Cerebellar cortex (tissue), 1 donor: ENCODE results near the gene PTBP3.
A peak's percentile ranks its signal among the peaks of the same experiment; 100 is the strongest.
"Not testable (repeated sequence)": the region's sequence is repeated elsewhere in the genome, so short reads cannot be mapped to it uniquely, and the experiment has no call there.

Experiments used
- DNase-seq: peaks from one replicate; pipeline ENCODE4 v3.0.0-alpha.2; 2015; ENCODE audit warnings: low spot score

Gene PTBP3, protein sequence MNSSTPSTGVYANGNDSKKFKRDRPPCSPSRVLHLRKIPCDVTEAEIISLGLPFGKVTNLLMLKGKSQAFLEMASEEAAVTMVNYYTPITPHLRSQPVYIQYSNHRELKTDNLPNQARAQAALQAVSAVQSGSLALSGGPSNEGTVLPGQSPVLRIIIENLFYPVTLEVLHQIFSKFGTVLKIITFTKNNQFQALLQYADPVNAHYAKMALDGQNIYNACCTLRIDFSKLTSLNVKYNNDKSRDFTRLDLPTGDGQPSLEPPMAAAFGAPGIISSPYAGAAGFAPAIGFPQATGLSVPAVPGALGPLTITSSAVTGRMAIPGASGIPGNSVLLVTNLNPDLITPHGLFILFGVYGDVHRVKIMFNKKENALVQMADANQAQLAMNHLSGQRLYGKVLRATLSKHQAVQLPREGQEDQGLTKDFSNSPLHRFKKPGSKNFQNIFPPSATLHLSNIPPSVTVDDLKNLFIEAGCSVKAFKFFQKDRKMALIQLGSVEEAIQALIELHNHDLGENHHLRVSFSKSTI

DNA sequence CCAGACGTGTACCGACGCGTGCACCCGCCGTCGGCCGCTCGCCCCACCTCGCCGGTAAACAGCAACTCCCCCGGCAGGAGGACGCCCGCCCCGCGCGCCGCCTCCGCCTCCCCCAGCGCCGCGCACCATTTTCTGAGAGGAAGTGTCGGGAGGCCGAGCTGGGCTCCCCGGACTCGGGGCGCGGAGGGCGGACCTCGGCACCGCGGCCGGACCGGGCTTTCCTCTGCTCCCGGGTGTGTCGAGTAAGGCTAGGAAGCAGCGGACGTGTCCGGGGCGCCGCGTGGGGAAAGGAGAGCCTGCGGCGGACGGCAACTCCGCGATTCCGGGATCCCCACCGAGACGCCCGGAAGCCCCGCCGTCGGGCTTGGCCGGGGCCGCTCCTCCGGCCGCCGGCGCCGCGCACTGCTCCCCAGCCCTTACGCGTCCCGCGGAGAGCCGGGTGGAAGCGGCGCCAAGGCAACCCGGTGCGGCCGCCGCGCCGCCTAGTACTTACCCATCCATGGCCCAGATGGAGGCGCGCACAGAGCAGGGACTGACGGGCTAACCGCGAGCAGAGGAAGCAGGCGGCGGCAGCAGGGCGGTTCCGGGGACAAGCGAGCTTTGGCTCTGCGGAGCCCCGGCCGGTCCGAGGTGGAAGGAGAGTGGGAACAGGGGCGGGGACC is at the start of gene PTBP3:
TSS of gene PTBP3 (minus strand) at position 643 of the 662 bp plus-strand sequence. CDS start 35,754 bp downstream, outside the sequence.
- no peak for DNase-seq

DNA sequence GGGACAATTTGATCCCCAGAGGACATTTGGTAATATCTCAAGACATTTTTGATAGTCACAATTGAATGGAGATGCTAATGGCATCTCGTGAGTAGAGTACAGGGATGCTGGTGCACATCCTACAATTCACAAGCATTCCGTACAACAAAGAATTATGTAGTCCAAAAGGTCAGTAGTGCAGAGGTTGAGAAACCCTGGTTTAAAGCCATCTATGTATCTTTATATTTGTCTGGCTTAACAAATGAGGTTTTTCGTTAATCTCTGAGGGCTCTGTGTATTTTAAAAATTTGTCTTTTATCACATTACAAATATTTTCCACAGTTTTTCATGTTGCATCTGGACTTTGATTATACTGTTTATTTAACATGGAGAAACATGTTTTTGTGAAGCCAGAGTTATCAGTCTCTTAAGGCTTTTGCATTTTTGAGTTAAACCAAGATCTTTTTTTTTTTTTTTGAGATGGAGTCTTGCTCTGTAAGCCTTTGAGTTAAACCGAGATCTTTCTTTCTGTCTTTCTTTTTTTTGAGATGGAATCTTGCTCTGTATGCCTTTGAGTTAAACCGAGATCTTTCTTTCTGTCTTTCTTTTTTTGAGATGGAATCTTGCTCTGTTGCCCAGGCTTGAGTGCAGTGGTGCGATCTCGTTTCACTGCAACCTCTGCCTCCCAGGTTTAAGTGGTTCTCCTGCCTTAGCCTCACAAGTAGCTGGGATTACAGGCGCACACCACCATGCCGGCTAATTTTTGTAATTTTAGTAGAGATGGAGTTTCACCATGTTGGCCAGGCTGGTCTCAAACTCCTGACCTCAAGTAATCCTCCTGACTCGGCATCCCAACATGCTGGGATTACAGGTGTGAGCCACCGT is 49.3 kb upstream of the PTBP3 start:
- DNase-seq = no peak

DNA sequence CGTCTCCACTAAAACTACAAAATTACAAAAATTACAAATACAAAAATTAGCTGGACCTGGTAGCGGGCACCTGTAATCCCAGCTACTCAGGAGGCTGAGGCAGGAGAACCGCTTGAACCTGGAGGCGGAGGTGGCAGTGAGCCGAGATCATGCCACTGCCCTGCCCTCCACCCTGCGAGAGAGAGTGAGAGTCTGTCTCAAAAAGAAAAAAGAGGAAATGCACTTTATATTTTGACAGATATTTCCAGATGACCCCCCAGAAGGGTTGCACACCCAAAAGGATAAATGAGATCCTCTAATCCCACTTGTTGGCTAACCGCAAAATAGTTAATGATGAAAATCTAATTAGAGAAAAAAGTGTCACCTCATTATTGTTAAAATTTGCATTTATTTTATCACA is 48.6 kb upstream of the PTBP3 start:
- DNase-seq = no peak

DNA sequence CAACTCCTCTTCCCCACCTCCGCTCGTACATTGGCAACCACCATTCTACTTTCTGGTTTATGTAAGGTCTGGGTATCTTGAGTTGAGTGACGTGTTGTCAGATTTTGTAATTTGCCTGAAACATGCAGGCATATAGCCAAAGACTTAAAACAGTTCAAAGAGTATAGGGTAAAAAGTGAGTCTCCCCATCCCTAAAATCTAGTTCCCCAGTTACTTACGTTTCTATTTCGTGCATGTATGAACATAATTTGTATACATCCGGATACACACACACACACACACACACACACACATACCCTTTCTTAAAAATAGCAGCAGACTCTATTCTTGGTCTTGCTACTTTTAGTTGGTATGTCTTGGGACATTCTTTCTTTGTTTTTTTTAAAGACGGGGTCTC is 47.4 kb upstream of the PTBP3 start:
- peak; percentile 17 for DNase-seq

DNA sequence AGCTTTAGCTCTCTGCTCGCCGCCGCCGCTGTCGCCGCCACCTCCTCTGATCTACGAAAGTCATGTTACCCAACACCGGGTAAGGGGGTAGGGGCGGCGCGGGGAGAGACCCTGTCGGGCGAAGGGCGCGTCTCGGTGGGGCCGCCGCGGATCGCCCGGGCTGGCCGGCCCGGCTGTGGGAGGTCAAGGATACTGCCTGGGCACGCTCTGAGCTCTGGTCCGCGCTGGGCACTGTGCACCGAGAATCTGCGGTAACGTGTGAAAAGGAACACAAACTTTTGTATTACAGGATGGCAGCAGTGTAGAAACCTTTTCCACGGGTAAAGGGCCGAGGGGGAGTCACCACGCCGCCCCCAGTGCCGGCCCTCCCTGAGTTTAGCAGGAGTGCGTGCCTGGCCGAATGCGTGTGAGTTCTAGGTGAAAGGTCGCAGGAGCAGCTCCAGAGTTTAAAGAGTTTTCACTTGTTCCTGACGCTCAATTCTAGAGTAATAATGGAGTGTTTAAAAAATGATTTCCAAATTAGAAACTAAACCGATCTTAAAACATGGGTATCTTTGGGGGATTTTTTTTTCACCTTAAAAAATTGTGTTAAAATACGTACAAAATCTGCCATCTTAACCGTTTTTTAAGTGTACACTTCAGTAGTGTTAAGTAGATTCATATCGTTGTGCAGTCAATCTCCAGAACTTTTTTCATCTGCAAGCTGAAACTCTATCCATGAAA is 46.8 kb upstream of the PTBP3 start, which contains the start of gene HSDL2:
TSS of gene HSDL2 (plus strand) at position 7 of the 723 bp plus-strand sequence. CDS start at position 63, 56 bp downstream.
- DNase-seq = no peak

DNA sequence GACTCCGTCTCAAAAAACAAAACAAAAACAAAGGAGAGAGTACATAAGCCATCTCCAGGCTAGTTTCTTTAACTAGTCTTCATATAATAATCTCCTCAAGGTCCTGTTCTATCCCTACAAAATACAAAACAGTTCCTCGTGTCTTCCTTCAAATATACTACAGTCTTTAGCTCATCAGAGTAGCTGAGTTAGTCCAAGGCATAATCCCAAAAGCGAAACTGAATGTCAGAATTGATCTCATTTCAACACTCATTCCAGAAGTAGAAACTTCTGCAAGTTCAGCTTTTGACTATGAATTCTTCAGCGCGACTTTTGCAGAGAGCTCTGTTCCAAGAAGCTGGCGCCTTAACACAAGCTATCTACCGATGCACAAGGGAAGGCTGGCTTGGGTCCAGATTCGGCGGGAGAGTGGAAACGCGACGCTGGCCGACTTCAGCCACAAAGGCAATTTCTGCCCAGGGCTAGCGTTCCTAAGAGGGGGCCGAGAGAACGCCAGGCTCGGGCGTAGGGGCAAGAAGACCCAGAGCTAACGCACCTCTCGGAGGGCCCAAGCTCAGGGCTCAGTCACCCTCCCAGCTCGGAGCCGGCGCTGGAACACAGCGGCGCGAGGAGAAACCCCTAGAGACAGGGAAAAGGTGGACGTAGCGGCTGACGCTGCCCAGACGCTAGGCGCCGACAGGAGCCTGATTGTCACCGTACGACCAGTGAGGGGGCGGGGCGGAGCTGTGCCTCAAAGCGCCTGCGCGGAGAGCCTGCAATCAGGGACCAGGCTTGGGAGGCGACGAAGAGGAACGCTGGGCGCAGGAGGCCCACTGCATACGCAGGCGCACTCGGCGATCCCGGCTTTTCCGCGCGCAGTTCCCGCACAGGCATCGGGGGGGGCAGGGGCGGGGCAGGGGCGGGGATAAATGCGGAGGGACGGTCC is 46.0 kb upstream of the PTBP3 start:
- DNase-seq = peak; percentile 98

DNA sequence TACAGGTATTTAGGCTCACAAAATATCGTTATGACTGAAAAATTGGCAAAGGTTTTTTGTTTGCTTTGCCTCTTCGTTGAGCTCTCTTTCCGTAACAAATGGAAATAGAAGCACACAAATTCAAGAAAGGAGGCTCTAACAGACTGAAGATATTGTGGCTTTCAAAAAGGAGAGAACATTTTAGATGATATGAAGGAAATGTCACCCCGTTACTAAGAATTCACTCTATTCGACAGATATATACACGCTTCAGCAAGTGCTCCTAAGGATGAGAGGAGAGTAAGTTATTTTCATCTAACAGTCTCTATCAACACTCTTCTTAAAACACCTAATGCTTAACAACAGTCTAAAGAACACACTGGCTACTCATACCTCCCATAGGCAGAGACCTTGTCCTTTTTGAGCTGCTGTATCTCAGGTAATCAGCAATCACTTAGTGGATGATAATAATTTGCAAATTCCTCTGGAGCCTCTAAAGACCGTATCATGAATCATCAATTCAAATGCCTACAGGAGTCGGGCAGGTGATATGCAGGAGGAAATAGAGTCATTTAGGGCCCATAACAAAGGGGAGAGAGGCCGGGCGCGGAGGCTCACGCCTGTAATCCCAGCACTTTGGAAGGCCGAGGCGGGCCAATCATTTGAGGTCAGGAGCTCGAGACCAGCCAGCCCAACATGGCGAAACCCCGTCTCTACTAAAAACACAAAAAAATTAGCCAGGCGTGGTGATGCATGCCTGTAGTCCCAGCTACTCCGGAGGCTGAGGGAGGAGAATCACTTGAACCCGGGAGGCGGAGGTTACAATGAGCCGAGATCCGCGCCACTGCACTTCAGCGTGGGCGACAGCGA is 45.1 kb upstream of the PTBP3 start:
- peak; percentile 33 for DNase-seq

DNA sequence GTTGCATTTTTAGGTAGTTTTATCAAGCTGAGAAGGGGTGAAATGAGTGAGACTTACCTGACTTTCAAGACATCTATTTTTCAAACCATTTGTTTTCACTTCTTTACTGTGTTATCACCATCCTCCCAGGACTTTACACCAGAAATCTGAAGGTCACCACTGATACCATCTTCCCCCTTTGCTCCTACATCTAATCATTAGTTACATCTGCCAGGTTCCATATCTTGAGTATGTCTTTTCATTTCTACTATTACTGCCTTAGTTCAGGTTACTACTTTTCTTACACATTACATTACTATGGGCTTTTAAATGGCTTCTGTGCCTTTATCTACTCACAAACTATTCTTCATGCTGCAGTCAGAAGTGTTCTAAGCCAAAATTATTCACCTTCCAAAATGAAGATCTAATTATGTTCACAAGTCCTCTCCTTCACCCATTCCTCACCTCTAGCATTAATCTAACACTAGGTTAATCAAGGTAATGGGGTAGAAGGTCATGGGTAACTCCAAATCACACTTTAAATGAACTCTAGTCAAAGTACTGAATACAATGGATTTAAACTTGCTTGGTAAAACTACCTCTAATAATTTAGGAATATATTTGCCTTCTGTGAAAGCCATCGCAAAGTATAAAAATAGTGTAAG is 44.4 kb upstream of the PTBP3 start:
- peak; percentile 5 for DNase-seq

DNA sequence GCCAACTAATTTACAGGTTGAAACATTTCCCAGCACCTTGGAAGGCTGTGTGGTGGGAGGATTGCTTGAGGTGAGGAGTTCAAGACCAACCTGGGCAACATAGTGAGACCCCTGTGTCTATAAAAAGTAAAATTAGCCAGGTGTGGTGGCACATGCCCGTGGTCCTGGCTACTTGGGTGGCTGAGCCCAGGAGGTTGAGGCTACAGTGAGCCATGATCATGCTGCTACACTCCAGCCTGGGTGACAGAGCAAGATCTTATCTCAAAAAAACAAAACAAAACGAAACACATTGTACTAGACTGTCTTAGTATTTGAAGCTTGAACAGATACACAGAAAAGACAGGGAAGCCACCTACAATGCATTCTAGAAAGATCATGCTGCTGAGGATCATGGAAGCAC is 43.7 kb upstream of the PTBP3 start:
- no peak for DNase-seq

DNA sequence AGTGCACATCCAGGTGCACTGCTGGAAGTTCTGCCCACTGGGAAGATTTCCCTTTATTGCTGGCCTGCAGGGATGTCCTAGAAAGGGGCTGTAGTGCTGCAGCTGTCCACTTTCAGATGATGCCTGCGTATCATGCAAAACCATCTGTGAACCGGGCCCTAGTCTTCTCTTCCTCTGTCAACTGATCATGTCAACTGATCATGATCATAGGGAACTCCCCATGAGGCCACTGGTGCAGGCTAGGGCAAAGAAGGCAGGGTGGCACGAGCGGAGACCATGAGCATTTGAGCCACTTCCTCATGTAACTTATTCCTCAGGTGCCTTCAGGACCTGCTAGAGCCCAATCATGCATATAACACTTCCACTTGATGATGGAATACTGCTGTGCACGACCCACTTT is 41.9 kb upstream of the PTBP3 start:
- no peak for DNase-seq

DNA sequence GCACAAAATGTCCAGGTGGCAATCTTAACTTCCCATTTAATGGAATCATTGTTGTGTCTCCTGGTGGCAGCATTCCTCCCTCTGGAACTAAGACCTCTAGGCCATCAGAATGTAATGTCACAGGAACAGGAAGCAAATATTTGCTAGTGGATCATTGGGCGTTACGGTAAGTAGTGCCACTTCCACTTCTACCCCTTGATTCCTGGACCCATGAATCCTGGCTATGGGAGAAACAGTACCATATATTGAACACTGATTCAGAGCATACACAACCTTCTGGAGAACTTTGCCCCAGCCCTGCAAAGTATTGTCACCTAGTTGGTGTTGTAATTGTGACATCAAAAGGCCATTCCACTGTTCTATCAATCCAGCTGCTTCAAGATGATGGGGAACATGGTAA is 40.8 kb upstream of the PTBP3 start:
- DNase-seq = not testable (repeated sequence)

DNA sequence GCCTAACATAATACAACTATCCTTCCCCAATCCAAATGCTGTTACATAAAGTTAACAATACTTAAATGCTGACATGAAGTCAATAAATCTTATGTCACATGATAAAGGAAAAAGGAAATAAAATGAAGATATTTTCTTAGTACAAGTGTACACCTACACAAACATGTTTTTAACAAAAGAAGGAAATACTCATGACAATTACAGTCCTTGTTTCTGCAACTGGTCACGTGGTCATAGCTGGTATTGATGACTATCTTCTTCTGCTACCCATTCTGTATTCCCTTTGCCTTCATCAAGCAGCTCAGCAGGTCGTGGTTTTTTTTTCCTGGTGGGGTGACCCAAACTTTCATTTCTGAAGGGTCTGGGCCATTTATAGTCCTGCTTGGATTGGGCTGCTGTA is 40.2 kb upstream of the PTBP3 start:
- DNase-seq = not testable (repeated sequence)

DNA sequence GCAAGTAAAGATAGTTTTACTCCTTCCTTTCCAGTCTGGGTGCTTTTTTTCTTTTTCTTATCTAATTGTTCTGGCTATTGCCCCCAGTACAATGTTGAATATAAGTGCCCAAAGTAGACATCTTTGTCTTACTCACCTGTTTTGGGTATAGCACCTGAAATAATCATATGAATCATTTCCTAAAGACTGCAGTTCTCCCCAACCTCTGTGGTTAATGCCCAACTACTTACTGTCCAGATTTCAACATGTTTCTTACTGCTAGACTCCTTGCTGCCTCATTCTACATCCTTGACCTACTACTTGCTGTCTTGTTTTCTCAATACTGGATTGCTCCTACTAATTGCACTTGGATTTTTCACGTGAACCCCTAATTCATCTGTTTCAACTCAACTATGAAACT is 37.6 kb upstream of the PTBP3 start:
- DNase-seq = no peak

DNA sequence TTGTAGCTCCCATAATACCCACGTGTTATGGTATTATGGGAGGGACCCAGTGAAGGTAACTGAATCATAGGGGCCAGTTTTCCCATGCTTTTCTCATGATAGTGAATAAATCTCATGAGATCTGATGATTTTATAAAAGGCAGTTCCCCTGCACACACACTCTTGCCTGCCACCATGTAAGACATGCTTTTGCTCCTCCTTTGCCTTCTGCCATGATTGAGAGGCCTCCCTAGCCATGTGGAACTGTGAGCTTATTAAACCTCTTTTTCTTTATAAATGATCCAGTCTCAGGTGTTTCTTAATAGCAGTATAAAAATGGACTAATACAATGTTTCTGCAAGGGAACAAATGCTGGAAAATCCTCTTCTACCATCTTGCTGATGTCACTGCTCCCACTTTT is 36.4 kb upstream of the PTBP3 start:
- no peak for DNase-seq

DNA sequence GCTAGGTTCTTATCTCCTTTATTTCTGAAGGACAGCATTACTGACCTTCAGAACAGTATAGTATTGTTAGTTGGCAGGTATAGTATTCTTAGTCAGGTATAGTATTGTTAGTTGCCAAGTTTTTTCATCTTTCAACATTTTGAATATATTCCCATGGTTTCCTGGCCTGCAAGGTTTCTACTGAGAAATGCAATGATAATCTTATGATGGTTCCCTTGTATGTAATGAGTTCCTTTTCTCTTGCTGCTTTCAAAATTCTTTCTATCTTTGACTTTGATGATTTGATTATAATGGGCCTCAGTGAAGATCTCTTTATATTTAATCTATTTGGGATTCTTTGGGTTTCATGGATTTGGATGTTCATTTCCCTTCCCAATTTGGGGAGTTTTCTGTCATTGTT is 34.0 kb upstream of the PTBP3 start:
- DNase-seq = no peak

DNA sequence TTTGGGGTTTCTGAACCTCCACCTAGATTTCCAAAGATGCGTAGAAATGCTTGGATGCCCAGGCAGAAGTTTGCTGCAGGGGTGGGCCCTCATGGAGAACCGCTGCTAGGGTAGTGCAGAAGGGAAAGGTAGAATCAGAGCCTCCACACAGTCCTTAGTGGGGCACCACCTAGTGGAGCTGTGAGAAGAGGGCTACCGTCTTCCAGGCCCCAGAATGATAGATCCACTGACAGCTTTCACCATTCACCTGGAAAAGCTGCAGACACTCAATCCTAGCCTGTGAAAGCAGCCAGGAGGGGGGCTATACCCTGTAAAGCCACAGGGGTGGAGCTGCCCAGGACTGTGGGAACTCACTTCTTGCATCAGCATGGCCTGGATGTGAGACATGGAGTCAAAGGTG is 33.2 kb upstream of the PTBP3 start:
- no peak for DNase-seq

DNA sequence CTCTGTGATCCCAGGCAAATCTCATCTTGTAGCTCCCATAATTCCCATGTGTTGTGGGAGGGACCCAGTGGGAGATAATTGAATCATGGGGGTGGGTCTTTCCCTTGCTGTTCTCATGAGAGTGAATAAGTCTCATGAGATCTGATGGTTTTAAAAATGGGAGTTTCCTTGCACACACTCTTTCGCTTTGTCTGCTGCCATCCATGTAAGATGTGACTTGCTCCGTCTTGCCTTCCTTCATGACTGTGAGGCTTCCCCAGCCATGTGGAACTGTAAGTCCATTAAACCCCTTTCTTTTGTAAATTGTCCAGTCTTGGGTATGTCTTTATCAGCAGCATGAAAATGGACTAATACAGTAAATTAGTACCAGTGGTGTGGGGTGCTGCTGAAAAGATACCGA is 31.8 kb upstream of the PTBP3 start:
- DNase-seq = not testable (repeated sequence)

DNA sequence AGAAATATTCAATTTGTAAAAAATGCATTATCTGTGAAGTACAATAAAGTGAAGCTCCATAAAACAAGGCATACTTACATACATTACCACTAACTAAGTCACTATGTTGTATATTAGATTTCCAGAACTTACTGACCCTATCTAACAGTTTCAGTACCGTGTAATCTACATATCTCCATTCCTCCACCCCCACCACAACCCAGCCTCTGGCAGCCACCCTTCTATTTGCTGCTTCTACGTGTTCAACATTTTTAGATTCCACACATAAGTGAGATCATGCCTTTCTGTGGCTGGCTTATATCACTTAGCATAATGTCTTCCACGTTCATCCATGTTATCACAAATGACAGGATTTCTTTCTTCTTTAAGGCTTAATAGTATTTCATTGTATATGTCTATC is 31.3 kb upstream of the PTBP3 start:
- DNase-seq = no peak

DNA sequence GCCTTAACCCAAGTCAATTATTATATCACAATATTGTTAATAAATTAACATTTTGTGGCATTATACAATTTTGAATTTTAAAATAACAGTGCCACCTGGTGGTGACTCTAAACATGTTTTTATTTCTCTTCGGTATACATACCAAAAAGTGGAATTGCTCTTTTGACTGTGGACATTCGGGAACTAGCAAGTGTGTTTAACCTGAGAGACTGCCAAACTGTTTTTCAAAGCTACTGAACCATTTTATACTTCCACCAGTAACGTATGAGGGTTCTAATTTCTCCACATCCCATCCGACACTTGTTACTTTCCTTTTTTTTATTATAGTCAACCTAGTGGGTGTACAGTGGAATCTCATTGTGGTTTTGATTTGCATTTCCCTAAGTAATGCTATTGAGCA is 28.2 kb upstream of the PTBP3 start:
- peak; percentile 67 for DNase-seq
